ENCODE measurements around the gene FSTL1.

Gene FSTL1

GRCh38 chr3:120436523-120437050 is 14.2 kb downstream of the FSTL1 start:
- no peak overlapping the region for H3K4me3 ChIP-seq (replicated peaks; ENCODE audit: insufficient read depth, low read length)
- no peaks in the 10 kb centered on the region for H3K27me3 ChIP-seq (ENCODE audit: insufficient read depth, poor library complexity, severe bottlenecking)
- H3K27ac ChIP-seq (replicated peaks) = no peak overlapping the region
- TF ChIP-seq CTCF (IDR thresholded peaks at IDR 0.05; ENCODE audit: insufficient read depth, low read length) (no peak), POLR2AphosphoS5 (IDR thresholded peaks at IDR 0.05; ENCODE audit: low read depth) (no peak), GABPA (IDR thresholded peaks at IDR 0.05; ENCODE audit: low read depth) (no peak), REST (IDR thresholded peaks at IDR 0.05; ENCODE audit: insufficient replicate concordance, low read depth) (no peak), SPI1 (IDR thresholded peaks at IDR 0.05; ENCODE audit: borderline replicate concordance, low read depth) (no peak)
- DNase-seq (ENCODE audit: low read depth in 1 of 2, low spot score in 1 of 2) = no peak

DNA sequence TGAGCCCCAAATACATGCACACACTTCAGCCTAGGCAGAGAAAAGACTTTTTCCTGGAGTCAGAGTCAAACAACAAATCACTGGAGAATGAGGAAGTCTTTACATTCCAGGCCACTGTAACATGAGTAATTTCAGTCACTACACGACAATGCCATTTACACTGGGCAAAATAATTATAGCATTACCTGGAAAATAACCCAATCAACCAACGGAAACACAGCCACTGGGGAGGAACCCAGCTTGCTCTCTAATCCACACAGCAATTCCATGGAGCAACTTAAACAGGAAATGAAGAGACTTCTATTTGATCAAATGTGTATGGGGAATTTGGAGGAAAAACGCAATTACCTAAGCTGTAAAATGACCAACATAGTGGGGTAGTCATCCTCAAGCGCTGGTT is 15.2 kb downstream of the FSTL1 start:
- Histone ChIP-seq H3K27me3 (ENCODE audit: insufficient read depth, poor library complexity, severe bottlenecking) (no peaks in the 10 kb centered on the region), H3K27ac (replicated peaks) (no peak overlapping the region), H3K4me3 (replicated peaks; ENCODE audit: insufficient read depth, low read length) (no peak overlapping the region)
- no peak for DNase-seq (ENCODE audit: low read depth in 1 of 2, low spot score in 1 of 2)
- TF ChIP-seq SPI1 (IDR thresholded peaks at IDR 0.05; ENCODE audit: borderline replicate concordance, low read depth) (peak; percentile 46), POLR2AphosphoS5 (IDR thresholded peaks at IDR 0.05; ENCODE audit: low read depth) (no peak), CTCF (IDR thresholded peaks at IDR 0.05; ENCODE audit: insufficient read depth, low read length) (no peak)

GRCh38 chr3:120433662-120434331 is 17.0 kb downstream of the FSTL1 start:
- Histone ChIP-seq H3K27ac (replicated peaks) (no peak overlapping the region), H3K27me3 (ENCODE audit: insufficient read depth, poor library complexity, severe bottlenecking) (no peaks in the 10 kb centered on the region), H3K4me3 (replicated peaks; ENCODE audit: insufficient read depth, low read length) (no peak overlapping the region)
- DNase-seq (ENCODE audit: low read depth in 1 of 2, low spot score in 1 of 2) = no peak
- TF ChIP-seq REST (IDR thresholded peaks at IDR 0.05; ENCODE audit: insufficient replicate concordance, low read depth) (no peak), CTCF (IDR thresholded peaks at IDR 0.05; ENCODE audit: insufficient read depth, low read length) (no peak)
